Kasumi-1 (cell line): ENCODE data around the gene TMEM95.

Experiments used
- DNase-seq, 2 experiments: peaks; one replicate each; lab custom pipeline; 2025; lab: John Stamatoyannopoulos, UW

Gene TMEM95

DNA sequence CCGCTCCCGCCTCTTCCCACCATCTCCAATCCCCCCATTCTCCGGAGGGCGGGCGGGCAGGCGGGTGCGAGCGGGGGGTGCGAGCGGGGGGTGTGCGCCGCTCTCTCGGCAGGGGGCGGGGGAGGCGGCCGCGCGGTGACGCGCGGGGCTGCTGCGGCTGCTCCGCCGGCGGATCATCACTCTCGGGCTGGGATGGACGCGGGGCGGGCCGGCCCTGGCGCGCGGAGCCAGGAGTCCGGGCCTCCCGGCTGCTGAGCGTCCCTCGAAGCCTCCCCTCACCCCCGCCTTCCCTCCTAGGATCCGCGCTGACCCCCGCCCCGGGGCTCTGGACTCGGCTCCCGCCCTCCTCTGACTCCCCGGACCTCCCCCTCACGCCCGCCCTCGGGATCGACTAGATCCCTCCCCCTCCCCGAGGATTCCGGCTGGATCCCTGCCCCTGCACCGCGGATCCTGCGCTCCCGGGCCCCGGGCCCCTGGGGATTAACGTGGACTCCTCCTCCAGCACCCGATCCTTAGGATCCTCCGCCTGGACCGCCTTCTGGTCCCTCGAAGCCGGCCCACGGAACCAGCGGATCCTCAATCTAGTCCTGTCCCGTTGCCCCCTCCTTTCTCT lies 49.9 kb downstream of the TMEM95 start:
- DNase-seq = no peak

DNA sequence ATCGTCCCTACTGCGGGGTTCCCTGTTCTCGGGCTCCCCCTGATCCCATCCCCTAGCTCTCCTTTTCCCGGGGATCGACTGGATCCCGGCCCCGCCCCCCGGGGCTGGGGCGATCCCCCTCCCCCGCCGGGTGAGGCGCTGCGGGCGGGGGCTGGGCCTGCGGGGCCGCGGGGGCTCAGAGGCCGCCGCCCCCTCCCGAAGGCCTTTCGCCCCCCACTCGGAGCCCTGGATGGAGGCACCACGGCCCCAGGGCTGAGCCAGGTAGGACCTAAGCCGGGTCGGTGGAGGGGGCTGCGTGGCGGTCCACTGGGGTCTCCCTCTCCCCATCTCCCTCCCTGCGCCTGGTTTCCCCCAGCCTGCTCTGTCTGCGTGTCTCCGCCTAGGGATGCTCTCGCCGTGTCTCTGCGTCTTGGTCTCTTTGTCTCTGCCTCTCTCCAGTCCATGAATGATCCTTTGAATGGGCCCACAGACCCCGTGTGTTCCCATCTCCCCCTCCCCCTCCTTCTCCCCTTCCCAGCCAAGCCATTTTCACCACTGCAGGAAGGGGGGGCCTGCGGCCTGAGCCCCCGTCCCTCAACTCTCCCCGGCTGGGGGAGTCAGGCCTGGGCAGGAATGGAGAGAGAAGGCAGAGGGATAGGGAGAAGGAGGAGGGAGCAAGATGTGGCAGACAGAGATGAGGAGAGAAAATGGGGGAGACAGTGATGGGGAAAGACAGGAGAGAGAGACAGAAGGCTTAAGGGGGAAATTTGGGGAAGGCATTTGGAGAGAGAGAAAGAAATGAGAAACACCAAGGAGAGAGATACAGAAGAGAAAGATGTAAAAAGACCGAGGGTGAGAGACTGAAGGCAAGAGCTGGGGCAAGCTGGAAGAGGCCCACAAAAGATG lies 50.6 kb downstream of the TMEM95 start:
- DNase-seq = no peak

DNA sequence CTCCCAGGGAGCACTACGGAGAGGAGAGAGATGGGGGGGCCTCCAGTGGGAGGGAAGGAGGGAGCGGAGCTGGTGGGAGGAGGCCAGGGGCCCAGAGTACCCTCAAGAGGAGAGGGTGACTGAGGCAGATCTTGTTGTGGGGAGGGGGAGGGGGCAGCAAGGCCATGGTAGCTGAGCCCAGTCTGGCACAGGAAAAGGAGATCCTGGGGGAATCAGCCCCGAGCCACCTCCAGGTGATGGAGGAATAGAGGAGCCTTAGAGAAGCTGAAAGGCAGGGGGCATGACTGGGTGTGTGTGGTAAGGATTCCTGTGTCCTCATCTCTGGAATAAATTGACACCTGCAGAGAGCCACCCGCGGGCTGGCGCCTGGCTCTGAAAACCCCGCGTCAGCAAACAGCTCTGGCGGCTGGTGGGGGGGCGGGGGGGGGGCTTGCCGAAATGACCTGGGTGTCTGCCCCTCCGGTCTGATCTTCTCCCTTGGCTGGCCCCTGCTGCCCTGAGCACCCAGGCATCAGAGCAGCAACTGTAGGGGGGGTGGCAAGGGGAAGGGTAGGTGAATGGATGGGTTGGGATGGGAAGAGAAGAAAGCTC lies 51.4 kb downstream of the TMEM95 start:
- no peak for DNase-seq
